Right lobe of liver (tissue), 6 donors: ENCODE results near the gene QSOX1. TPM values are rescaled to one million over a fixed set of nuclear protein-coding genes. Genes with fewer than 3 reads are reported as not detected.

Source experiments
- ATAC-seq, 4 donors: fragments of 200-7000 bp; cut with Tn5 transposase; one replicate each; pipeline ENCODE4 v1.9.1; 2020; ENCODE audit warnings: mild to moderate bottlenecking in 4 of 4, moderate library complexity in 4 of 4
- DNase-seq, 3 donors: peaks; one replicate each; pipeline ENCODE4 v3.0.0-alpha.2; 2020
- H3K27ac ChIP-seq, 3 donors: fragments of 200-600 bp; one replicate each; pipeline ENCODE4 v1.8.0; 2022
- H3K27me3 ChIP-seq, 2 donors: fragments of 200-600 bp; one replicate each; pipeline ENCODE4 v1.8.0; 2022
- H3K36me3 ChIP-seq, 4 donors: fragments of 200-600 bp; sonication (generic) in 1 of 4; one replicate each; pipeline versions ENCODE4 v1.5.1 to v1.8.0; 2017 to 2022; ENCODE audit warnings: control low read depth in 1 of 4
- H3K4me1 ChIP-seq, 4 donors: fragments of 200-600 bp; sonication (generic) in 1 of 4; one replicate each; pipeline versions ENCODE4 v1.5.1 to v1.8.0; 2017 to 2022; ENCODE audit warnings: control low read depth in 1 of 4
- H3K4me3 ChIP-seq, 3 donors: fragments of 200-600 bp; one replicate each; pipeline ENCODE4 v1.8.0; 2022
- H3K9me3 ChIP-seq, 4 donors: fragments of 200-600 bp; sonication (generic) in 1 of 4; one replicate each; pipeline versions ENCODE4 v1.5.1 to v1.8.0; 2017 to 2022; ENCODE audit warnings: control low read depth in 1 of 4
- POLR2A ChIP-seq: fragments of 450-650 bp; IDR thresholded peaks from one replicate; pipeline ENCODE4 v1.6.1; 2017; ENCODE audit warnings: antibody characterized with exemption, mild to moderate bottlenecking
- WGBS: methylation state at CpG from one replicate; pipeline ENCODE4 v1.1.6; 2018; ENCODE audit warnings: low coverage, low lambda C conversion rate; ENCODE audit not compliant: insufficient coverage; ENCODE audit errors: missing lambda C conversion rate; 5-methylcytosine and 5-hydroxymethylcytosine counted together
- intact Hi-C, 2 donors: fragments of 100-400 bp; cut with DNase I; formaldehyde crosslinking; loops; one replicate each; pipeline versions ENCODE4 v1.11.2 to v1.14.1; 2022
- total RNA-seq, 6 experiments: library from RNA; depleted of rRNA in 2 of 6; stranded (reverse); fragments of >200 nt in 2 of 6; fragmentation: NEBNext Ultra II Directional in 3 of 6; extraction: Animal tissue kit (Norgen Biotek cat#: 25700) in 3 of 6; gene quantifications; one replicate each; pipeline versions ENCODE4 v1.1.0 to v1.2.4, GENCODE V29; 2016 to 2023
- TF ChIP-seq, protein P1 (sequence below), 4 donors: fragments of 200-600 bp in 3 of 4; fragments of 450-650 bp in 1 of 4; IDR thresholded peaks; one replicate each; pipeline versions ENCODE4 v1.5.1 to v1.8.0; 2016 to 2022; ENCODE audit warnings: antibody characterized with exemption in 4 of 4, mild to moderate bottlenecking in 2 of 4
- donor health status: DM: no; HTN: yes; CAD: no.
- donor health status: DM: no; HTN: no; CAD: no.
- donor health status: DM: no; HTN: no; CAD: no.
- donor health status: DM: no; HTN: yes; CAD: no.
- donor health status: DM: no; HTN: yes; CAD: no.

QSOX1 gene
- total RNA-seq, 6 experiments from 2014 or later: 25.0 to 68.4 (median 38.6) TPM

DNA sequence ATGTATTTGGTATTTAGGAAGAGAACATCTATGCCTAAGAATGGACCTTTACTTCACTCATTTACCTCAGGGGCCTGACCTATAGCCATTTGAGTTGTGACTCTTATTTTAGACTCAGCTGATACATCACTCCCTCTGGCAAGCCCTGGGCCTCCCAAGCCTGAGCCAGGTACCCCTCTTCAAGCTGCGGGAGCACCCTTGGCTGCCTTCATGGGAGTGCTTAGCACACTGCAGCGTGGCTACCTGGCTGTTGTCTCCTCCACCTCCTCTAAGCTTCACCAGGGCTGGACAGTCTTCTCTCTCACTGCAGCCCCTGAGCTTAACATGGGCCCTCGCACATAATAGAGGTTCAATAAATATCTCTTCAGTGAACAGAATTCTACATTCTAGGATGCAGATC lies 51.9 kb downstream of the QSOX1 start:
- H3K36me3 ChIP-seq: no peaks in the 10 kb centered on the region
- H3K9me3 ChIP-seq: no peaks in the 10 kb centered on the region
- intact Hi-C loops: no loop called here
- H3K4me3 ChIP-seq: no peak overlapping the region
- TF ChIP-seq, protein P1, sequence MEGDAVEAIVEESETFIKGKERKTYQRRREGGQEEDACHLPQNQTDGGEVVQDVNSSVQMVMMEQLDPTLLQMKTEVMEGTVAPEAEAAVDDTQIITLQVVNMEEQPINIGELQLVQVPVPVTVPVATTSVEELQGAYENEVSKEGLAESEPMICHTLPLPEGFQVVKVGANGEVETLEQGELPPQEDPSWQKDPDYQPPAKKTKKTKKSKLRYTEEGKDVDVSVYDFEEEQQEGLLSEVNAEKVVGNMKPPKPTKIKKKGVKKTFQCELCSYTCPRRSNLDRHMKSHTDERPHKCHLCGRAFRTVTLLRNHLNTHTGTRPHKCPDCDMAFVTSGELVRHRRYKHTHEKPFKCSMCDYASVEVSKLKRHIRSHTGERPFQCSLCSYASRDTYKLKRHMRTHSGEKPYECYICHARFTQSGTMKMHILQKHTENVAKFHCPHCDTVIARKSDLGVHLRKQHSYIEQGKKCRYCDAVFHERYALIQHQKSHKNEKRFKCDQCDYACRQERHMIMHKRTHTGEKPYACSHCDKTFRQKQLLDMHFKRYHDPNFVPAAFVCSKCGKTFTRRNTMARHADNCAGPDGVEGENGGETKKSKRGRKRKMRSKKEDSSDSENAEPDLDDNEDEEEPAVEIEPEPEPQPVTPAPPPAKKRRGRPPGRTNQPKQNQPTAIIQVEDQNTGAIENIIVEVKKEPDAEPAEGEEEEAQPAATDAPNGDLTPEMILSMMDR (IDR thresholded peaks at IDR 0.05): no peak
- no peak for TF ChIP-seq POLR2A
- no peaks in the 10 kb centered on the region for H3K4me1 ChIP-seq
- DNase-seq (no peak), ATAC-seq (no peak)
- WGBS: 64% methylated on average over 3 of the region's 3 CpGs
- H3K27ac ChIP-seq: no peak overlapping the region
- H3K27me3 ChIP-seq: no peaks in the 10 kb centered on the region

DNA sequence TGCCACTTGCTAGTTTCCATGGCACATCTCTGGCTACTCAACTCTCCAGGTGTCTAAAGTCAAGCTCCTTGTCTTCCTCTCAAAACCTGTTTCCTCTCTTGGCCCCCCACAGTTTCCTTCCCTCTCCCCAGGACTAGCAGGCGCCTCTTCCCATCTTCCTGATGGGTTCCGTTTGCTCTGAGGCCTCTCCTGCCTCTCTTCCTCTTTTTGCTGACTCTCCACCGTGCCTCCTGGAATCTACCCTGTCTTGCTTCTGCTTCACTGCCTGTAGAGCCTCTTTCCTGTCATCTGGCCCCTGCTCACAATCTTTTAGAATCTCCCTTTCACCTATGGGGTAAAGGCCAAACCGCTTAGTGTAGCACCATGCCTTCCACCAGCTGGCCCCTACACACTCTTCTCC lies 53.6 kb downstream of the QSOX1 start:
- WGBS: 72% methylated on average over 4 of the region's 4 CpGs
- ATAC-seq (peak in 1 of 4 donors; percentile 22), DNase-seq (no peak)
- TF ChIP-seq POLR2A: no peak
- TF ChIP-seq, protein P1 (IDR thresholded peaks at IDR 0.05): no peak
- Histone ChIP-seq H3K4me3 (no peak overlapping the region), H3K27me3 (no peaks in the 10 kb centered on the region), H3K4me1 (no peaks in the 10 kb centered on the region), H3K36me3 (no peaks in the 10 kb centered on the region), H3K27ac (no peak overlapping the region), H3K9me3 (no peaks in the 10 kb centered on the region)
- intact Hi-C loops: no loop called here

DNA sequence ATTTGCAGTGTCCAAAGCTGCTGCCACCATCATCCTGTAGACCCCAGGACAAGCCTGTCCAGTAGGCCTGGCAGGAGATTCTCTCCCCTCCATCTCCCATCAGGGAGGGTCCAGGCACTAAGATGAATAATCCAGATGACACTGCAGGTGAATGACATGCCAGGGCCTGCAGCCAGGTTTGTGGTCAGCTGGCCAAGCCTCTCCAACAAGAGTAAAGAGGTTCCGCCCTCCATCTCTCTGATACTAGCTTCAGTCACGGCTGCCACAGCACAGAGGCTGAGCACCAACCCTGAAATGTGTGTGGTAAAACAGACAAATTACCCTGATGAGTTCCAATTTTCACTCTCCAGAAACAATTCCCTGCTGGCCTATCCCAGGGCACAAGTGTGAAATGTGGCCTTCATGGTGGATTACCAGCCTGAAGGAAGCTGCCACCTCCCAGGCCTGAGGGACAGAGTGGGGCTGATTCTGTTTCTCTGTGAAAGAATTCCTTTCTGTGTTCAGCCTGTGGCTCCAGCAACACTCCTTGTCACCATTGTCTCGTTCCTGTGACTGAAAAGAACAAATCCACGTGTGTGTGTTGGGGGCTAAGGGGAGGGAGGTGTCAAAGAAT lies 55.4 kb downstream of the QSOX1 start:
- intact Hi-C loops: no loop called here
- Histone ChIP-seq H3K27ac (no peak overlapping the region), H3K4me1 (no peaks in the 10 kb centered on the region), H3K9me3 (no peaks in the 10 kb centered on the region), H3K36me3 (no peaks in the 10 kb centered on the region), H3K4me3 (no peak overlapping the region), H3K27me3 (no peaks in the 10 kb centered on the region)
- DNase-seq (no peak), ATAC-seq (no peak)
- WGBS: 54% methylated on average over 2 of the region's 4 CpGs
- TF ChIP-seq, protein P1 (IDR thresholded peaks at IDR 0.05): no peak
- TF ChIP-seq POLR2A: no peak

DNA sequence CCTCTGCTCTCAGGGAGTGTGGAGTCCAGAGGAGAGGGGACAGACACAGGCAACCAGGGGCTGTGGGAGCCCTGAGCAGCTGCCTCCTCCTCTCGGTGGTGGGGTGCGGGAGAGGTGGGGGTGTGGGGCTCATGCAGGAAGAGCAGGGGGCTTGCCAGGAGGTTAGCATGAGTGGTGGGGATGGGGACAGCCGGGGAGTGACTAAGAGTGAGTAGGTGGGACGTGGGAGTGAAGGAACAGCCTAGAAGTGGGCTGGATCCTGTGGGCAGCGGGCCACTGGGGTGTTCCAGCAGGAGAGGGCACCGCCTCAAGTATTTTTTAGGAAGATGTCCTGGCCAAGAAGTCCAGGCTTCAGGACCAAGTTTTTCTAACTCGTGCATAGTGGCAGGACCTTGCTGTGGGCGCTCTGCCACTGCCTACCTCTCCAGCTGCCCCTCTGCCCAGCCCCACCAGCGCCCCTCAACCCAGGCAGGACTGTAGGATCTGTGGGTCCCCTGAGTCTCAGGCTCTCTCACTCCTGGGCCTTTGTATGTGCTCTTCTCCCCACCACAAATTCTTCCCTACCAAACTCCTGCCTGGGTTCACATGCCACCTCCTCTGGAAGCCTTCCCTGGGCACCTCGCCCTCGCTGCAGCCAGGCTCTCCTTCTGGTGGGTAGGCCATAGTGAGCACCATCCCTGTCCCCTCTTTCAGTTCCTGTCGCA lies 56.6 kb downstream of the QSOX1 start:
- 94% methylated on average over 6 of the region's 12 CpGs for WGBS
- peak in 1 of 4 donors; percentile 21 for ATAC-seq

More for the DNA sequence above, 56.6 kb downstream of the QSOX1 start:
- TF ChIP-seq, protein P1 (IDR thresholded peaks at IDR 0.05): no peak
- TF ChIP-seq POLR2A: no peak
- Histone ChIP-seq H3K4me1 (no peaks in the 10 kb centered on the region), H3K9me3 (no peaks in the 10 kb centered on the region), H3K4me3 (no peak overlapping the region), H3K36me3 (no peaks in the 10 kb centered on the region), H3K27me3 (no peaks in the 10 kb centered on the region), H3K27ac (no peak overlapping the region)
- intact Hi-C loops: no loop called here
- no peak for DNase-seq
